Keratinocyte (primary cell): ENCODE measurements around the gene FILIP1.

Experiments used
- EZH2 ChIP-seq: IDR thresholded peaks from one replicate; pipeline ENCODE4 v1.6.1; 2012; ENCODE audit warnings: inconsistent platforms, mild to moderate bottlenecking, low read length, moderate library complexity
- TF ChIP-seq, protein P1 (sequence below), 3 experiments: IDR thresholded peaks in 1 of 3; conservative IDR thresholded peaks in 1 of 3; optimal IDR thresholded peaks in 1 of 3; 2 replicates in 2 of 3; 3 replicates in 1 of 3; pipeline versions ENCODE3 to v1.5.1; 2011; ENCODE audit warnings: low read length in 3 of 3, mild to moderate bottlenecking in 3 of 3, moderate library complexity in 2 of 3, control low read depth in 1 of 3, inconsistent platforms in 1 of 3; ENCODE audit not compliant: insufficient read depth in 2 of 3; ENCODE audit errors: extremely low read depth in 1 of 3

GRCh38 chr6:75543311-75543710 is 49.7 kb upstream of the FILIP1 start:
- TF ChIP-seq EZH2, result no peak
- TF ChIP-seq, protein P1, sequence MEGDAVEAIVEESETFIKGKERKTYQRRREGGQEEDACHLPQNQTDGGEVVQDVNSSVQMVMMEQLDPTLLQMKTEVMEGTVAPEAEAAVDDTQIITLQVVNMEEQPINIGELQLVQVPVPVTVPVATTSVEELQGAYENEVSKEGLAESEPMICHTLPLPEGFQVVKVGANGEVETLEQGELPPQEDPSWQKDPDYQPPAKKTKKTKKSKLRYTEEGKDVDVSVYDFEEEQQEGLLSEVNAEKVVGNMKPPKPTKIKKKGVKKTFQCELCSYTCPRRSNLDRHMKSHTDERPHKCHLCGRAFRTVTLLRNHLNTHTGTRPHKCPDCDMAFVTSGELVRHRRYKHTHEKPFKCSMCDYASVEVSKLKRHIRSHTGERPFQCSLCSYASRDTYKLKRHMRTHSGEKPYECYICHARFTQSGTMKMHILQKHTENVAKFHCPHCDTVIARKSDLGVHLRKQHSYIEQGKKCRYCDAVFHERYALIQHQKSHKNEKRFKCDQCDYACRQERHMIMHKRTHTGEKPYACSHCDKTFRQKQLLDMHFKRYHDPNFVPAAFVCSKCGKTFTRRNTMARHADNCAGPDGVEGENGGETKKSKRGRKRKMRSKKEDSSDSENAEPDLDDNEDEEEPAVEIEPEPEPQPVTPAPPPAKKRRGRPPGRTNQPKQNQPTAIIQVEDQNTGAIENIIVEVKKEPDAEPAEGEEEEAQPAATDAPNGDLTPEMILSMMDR (optimal IDR thresholded peaks at IDR 0.05 in 1 of 3, IDR thresholded peaks at IDR 0.05 in 1 of 3, conservative IDR thresholded peaks at IDR 0.05 in 1 of 3; ENCODE audit: extremely low read depth in 1 of 3, insufficient read depth in 2 of 3, low read length in 3 of 3), result no peak
